ENCODE data around the gene OR2T29.
"Not testable (repeated sequence)": the region's sequence is repeated elsewhere in the genome, so short reads cannot be mapped to it uniquely, and the experiment has no call there.

The OR2T29 gene

DNA sequence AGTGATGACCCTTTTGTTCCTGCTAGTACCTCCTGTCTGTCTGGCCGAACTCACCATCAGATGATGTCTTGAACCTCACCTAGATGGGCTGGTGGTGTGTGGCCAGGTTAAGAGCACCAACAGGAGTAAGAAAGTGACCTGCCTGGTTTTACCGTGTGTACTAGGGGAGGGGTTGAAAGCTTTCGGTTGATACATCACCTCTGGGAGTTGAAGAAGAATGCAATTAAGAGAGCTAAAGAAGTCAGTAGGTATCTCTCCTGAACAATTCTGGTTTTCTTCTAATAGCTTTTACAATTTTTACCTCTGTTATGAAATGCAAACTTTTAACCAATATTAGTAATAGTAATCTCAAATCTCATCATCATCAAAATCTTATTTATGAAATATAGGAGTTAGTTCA lies at the start of gene OR2T29:
OR2T29 (minus strand) TSS at position 101 of the 400 bp plus-strand sequence. CDS start 3,281 bp downstream, outside the sequence.
- DNase-seq = not testable (repeated sequence)

DNA sequence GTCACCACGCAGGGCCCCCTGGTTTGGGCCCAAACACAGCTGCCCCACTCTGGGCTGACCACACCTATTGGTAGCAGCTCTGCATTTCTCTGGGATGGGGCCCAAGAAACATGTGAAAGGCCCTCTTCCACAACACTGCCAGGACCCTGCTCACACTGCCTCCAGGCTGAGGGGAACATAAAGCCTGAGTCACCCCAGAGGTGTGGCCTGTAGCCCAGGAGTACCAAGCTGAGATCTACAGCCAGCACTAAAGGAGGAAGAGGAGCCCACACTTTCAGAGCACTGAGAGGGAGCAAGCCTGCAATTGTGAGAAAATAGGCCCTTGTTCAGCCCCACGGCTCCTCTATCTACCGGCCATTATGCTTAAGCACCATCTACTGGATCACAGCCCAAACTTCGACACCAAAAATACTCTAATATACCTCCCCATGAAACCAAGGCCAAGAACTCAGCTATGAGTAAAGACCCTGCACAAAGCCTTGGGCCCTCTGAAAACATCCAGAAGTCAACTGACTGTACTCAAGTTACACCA lies 49.4 kb upstream of the OR2T29 start:
- DNase-seq = no peak

- no peak for DNase-seq
Measured at GRCh38 chr1:248610301-248610700, 47.7 kb upstream of the OR2T29 start.

DNA sequence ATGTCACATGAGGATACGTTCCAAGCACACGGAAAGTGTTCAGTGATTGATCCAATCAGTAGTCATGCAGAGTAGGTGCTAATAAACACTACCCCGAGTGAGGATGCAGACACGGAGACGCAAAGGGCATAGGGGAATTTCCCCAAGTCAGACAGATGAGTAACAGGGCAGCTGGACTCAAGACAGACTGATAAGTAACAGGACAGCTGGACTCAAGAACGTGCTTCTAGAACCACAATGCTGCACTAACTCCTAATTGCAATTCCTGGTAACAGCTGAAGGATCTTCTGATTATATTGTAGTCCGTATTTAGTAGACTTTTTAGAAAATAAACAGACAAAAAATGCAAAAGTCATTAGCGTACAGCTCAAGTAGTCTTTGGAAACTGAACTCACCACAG lies 36.8 kb upstream of the OR2T29 start:
- DNase-seq = no peak

GRCh38 chr1:248597589-248597988 lies 35.0 kb upstream of the OR2T29 start, which contains the start of gene OR2T10:
Gene OR2T10, minus strand, starts transcription at chr1:248597700. Its CDS starts 3,932 bp downstream, at chr1:248593768.
- DNase-seq = no peak

- DNase-seq = no peak
Measured at GRCh38 chr1:248596615-248597014, 34.0 kb upstream of the OR2T29 start.

- no peak for DNase-seq
Measured at GRCh38 chr1:248593226-248593625, 30.7 kb upstream of the OR2T29 start.

DNA sequence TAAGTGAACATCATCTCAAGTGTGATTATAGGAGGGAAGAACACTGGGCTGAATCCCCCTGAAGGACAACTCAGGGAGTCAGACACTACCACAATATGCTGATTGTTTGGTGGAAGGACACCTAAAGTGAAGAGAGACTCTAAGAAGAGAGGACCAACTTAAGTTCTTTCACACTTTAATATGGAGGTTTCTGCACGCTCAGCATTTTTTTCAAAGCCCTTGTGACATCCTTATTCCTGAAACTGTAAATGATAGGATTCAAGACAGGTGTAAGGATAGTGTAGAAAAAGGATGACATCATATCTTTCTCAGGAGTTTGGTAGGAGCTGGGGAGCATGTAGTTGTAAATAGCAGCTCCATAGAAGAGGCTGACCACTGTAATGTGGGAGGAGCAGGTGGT lies 30.1 kb upstream of the OR2T29 start:
- no peak for DNase-seq

- DNase-seq = no peak
Measured at GRCh38 chr1:248590055-248590454, 27.5 kb upstream of the OR2T29 start.

DNA sequence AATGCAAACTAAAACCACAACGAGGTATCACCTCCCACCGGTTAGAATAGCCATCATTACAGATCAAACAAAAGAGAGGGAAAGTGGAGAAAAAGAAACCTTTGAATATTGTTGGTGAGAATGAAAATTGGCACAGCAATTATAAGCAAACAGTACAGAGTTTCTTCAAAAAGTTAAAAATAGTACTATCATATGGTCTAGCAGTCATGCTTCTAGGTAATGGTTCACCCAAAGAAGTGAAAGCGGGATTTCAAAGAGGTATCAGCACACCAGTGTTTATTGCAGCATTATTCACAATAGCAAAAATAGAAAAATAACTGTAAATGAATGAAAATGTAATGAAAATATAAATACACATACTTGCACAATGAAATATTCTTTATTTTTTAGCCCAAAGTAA lies 26.8 kb upstream of the OR2T29 start:
- DNase-seq = no peak

GRCh38 chr1:248585266-248585665 lies 22.7 kb upstream of the OR2T29 start:
- DNase-seq = no peak

GRCh38 chr1:248576260-248576980 lies 13.8 kb upstream of the OR2T29 start:
- DNase-seq = no peak

DNA sequence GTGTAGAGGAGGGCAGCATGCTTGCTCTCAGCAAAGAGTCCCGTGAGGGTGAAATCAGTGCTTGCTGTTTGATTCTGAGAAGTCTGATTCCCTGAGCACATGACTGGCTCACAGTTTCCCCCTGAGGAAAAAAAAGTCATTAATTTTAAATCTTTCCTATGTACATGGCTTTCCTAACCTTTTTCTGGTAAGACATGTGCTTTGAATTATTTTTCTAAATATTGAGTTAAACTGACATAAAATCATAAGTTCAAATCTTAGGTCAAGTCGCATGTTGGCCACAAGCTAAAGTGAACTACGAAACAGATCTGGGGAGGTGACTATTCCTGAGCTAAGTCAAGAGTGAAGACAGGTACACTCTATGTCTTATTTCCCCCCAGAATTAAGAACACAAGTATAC lies 12.1 kb upstream of the OR2T29 start, which contains the start of gene OR2T34:
OR2T34 (minus strand) TSS at position 101 of the 400 bp plus-strand sequence; CDS start at position 101, 0 bp downstream.
- DNase-seq = not testable (repeated sequence)

DNA sequence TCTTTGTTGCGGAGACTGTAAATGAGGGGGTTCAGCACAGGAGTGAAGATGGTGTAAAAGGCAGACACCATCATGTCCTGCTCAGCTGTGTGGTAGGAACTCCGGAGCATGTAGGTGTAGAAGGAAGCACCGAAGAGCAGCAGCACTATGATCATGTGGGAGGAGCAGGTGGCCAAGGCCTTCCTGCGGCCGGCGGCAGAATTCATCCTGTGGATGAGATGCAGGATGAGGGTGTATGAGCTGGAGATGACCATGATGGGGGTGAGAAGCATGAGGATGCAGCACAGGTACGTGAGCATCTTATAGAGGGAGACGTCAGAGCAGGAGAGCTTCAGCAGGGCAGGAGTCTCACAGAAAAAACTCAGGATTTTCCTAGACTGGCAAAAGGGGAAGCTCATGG lies 11.3 kb upstream of the OR2T29 start:
- not testable (repeated sequence) for DNase-seq

- DNase-seq = not testable (repeated sequence)
Measured at GRCh38 chr1:248572049-248572448, 9.5 kb upstream of the OR2T29 start.

- DNase-seq = not testable (repeated sequence)
Measured at GRCh38 chr1:248570811-248571210, 8.2 kb upstream of the OR2T29 start.

- not testable (repeated sequence) for DNase-seq
Measured at GRCh38 chr1:248569049-248569448, 6.5 kb upstream of the OR2T29 start.

DNA sequence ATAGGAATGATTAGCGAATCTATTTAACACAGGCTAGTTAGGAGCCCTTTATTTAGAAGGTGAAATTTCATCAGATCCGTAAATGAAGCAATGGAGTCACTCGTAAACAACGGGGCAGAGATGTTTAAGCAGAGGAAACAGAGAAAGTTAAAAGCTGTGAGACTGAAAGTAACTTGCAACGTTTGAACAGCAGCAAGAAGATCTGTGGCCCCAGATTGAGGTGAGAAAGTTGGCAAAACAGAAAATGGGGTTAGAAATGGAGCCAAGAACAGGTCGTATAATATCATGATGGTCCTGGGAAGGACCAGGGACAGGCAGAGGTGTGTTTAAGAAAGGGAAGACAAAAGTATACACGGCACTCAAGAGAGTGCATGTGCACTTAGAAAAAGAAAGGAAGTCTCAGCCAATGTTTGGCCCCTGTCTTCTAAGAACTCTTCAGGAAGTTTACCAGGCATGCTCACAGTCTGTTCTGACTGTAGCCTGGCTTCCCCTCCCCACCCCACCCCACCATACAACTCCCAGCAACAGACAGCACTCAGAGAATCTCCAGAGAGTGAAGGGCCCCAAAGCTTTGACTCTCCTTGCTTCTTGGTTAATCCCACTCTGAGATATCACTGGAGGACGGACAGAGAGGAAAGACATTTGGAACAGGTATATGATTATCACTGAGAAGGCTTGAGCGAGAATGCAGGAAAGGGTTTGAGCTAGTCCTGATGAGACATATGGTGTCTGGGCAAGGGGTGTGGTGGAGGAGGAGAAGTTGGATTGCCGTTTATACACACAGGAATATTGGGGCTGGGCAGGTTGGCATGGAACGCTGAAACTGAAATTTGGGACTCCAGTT lies 3.2 kb upstream of the OR2T29 start:
- not testable (repeated sequence) for DNase-seq

- DNase-seq = not testable (repeated sequence)
Measured at GRCh38 chr1:248551027-248551426, 11.5 kb downstream of the OR2T29 start.

- not testable (repeated sequence) for DNase-seq
Measured at GRCh38 chr1:248547383-248547782, 15.2 kb downstream of the OR2T29 start.

DNA sequence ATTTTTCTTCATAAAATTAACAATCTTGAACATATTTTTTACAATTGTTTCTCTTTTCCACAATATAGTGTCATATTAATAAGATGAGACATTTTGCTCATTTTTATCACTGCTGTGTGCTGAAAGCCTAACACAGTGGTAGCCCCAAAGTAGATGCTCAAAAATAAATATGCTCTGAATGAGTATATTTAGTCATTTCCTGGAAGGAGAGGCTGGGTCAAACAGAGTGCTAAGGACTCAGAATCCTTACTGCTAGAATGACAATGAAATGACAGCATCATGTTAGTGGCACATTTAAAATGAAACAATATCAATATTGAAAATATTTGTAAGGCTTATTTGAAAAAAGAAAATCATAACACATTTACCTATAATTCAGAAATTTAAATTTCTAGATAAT lies 25.1 kb downstream of the OR2T29 start:
- DNase-seq = not testable (repeated sequence)

- no peak for DNase-seq
Measured at GRCh38 chr1:248521856-248522255, 40.7 kb downstream of the OR2T29 start.

DNA sequence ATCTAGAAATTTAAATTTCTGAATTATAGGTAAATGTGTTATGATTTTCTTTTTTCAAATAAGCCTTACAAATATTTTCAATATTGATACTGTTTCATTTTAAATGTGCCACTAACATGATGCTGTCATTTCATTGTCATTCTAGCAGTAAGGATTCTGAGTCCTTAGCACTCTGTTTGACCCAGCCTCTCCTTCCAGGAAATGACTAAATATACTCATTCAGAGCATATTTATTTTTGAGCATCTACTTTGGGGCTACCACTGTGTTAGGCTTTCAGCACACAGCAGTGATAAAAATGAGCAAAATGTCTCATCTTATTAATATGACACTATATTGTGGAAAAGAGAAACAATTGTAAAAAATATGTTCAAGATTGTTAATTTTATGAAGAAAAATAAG lies 52.4 kb downstream of the OR2T29 start:
- not testable (repeated sequence) for DNase-seq

Data from fibroblast of skin of right quadriceps (primary cell).